Thyroid gland (tissue), 4 donors: Measurements from ENCODE around the gene CHCHD6.

Experiments
- CTCF ChIP-seq, 6 experiments: fragments of 200-600 bp in 3 of 6; fragments of 450-650 bp in 3 of 6; sonication (generic) in 3 of 6; IDR thresholded peaks; one replicate each; pipeline ENCODE4 v1.5.1; 2016 to 2019; ENCODE audit warnings: antibody characterized with exemption in 6 of 6, mild to moderate bottlenecking in 2 of 6, inconsistent platforms in 1 of 6, moderate library complexity in 1 of 6
- POLR2A ChIP-seq, 2 donors: fragments of 450-650 bp; IDR thresholded peaks; one replicate each; pipeline ENCODE4 v1.6.1; 2017; ENCODE audit warnings: antibody characterized with exemption in 2 of 2, mild to moderate bottlenecking in 2 of 2, moderate library complexity in 1 of 2

- no peak for TF ChIP-seq CTCF (IDR thresholded peaks at IDR 0.05)
- TF ChIP-seq POLR2A (IDR thresholded peaks at IDR 0.05) = no peak
Measured at GRCh38 chr3:126770096-126770495, 66.1 kb downstream of the CHCHD6 start.
